AG10803 (cell line): Measurements from ENCODE around the gene STPG4.
"Not testable (repeated sequence)": the region's sequence is repeated elsewhere in the genome, so short reads cannot be mapped to it uniquely, and the experiment has no call there.

Experiments used
- DNase-seq: peaks from one replicate; pipeline ENCODE4 v3.0.0; 2010; ENCODE audit warnings: low read depth
- H3K4me3 ChIP-seq: 2 replicates; pipeline ENCODE4 v1.5.1; 2011; ENCODE audit warnings: mild to moderate bottlenecking, low read length, control low read depth
- CTCF ChIP-seq: conservative IDR thresholded peaks from 2 replicates; pipeline ENCODE4 v1.5.1; 2011; ENCODE audit warnings: mild to moderate bottlenecking, low read length, control low read depth, inconsistent platforms

Gene STPG4

DNA sequence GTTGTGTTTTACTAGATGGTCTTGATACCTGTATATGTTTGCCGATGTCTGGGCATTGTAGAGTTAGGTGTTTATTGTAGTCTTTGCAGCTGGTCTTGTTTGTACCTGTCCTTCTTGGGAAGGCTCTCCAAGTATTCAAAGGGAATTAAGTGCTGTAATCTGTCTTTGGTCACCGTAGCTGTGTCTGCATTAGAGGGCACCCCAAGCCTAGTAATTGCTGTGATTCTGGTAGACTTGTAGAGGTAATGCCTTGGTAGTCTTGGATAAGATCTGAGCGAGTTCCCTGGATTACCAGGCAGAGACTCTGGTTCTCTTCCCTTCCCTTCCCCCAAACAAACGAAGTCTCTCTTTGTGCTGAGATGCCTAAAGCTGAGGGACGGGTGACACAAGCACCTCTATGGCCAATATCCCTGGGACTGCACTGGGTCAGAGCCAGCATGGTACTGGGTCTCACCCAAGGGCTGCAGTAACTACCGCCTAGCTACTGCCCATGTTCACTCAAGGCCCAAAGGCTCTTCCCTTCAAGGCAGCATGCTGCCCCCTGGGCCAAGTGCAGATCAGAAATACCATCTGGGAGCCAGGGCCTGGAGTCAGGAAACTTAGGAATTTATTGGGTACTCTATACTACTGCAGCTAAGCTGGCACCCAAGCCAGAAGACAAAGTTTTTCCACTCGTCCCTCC lies 27.1 kb downstream of the STPG4 start:
- no peak for TF ChIP-seq CTCF
- DNase-seq, result no peak
- no peak overlapping the region for H3K4me3 ChIP-seq

GRCh38 chr2:47126783-47127182 lies 28.3 kb downstream of the STPG4 start:
- H3K4me3 ChIP-seq, result no peak overlapping the region
- DNase-seq, result no peak
- no peak for TF ChIP-seq CTCF

DNA sequence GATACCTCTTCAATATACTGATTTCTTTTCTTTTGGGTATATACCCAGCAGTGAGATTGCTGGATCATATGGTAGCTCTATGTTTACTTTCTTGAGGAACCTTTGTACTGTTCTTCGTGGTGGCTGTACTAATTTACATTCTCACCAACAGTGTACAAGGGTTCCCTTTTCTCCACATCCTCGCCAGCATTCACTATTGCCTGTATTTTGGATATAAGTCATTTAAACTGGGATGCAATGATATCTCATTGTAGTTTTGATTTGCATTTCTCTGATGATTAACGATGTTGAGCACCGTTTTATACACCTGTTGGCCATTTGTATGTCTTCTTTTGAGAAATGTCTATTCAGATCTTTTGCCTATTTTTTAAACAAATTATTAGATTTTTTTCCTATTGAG lies 30.4 kb downstream of the STPG4 start:
- not testable (repeated sequence) for H3K4me3 ChIP-seq, DNase-seq

DNA sequence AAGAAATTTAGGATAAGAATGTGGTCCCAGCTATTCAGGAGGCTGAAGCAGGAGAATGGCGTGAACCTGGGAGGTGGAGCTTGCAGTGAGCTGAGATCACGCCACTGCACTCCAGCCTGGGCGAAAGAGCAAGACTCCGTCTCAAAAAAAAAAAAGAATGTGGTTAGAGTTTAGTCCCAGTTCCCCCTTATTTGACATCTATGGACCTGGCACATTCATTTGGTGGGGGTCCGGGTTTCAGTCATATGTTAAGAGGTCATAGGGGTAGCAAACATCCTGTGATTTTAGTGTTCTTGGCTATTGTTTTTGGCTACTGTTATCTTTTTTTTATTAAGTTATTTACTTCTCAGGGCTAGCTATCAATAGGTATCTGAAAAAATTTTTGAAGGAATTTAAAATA lies 34.7 kb downstream of the STPG4 start:
- DNase-seq, H3K4me3 ChIP-seq: not testable (repeated sequence)

- DNase-seq, result peak; percentile 71
- no peak for TF ChIP-seq CTCF
- H3K4me3 ChIP-seq, result no peak overlapping the region
Observed at GRCh38 chr2:47119001-47119400, 36.1 kb downstream of the STPG4 start.

- TF ChIP-seq CTCF, result no peak
- no peak for DNase-seq
- H3K4me3 ChIP-seq, result no peak overlapping the region
Observed at GRCh38 chr2:47118581-47118980, 36.5 kb downstream of the STPG4 start.

DNA sequence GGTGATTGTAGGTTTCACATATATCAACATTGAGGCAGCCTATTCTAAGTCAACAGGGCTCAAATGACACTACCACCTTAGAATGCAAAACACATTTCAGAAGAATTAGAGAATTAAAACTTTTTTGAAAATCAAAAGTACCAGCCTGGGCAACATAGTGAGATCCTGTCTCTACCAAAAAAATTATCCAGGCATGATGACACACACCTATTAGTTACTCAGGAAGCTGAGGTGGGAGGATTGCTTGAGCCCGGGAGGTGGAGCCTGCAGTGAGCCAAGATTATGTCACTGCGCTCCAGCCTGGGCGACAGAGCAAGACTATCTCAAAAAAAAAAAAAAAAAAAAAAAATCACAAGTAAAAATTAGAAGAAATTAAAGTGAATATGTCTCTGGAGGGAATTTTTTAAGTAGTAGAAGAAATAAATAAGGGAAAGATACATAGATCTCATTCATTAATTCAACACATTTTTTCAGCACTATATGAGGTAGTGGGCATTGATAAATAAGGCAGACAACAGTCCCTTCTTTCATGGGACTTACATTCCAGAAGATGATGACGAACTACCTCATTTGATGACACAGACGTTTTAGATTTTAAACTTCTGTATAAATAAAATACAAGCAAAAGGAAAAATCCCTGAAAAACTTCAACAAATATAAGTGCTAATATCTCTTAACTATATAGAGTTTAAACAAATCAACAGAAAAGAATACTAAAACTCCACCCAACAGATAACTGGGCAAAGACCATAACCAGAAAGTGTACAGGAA lies 42.3 kb downstream of the STPG4 start:
- no peak for TF ChIP-seq CTCF
- H3K4me3 ChIP-seq, result no peak overlapping the region
- DNase-seq, result no peak

DNA sequence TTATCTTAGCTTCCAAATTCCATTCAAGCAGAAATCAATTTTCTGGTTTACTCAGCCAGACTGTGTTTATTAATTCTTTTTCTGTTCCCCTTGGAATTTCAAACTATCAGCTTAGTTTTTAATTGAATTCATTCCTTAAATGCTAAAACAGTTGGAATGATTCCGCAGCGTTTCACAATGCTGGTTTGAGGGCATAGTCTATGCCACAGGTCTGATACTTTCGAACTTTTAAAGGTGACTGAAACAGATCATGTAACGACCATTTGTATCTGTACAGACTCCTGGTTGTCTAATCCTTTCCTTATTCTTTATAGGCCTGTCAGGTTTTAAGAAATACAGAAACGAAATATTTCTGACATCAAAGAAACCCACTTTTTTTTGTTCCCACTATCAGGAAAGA lies 45.4 kb downstream of the STPG4 start:
- DNase-seq, result peak; percentile 35
- H3K4me3 ChIP-seq, result no peak overlapping the region

More for the DNA sequence above, 45.4 kb downstream of the STPG4 start:
- no peak for TF ChIP-seq CTCF
